CD4-positive, alpha-beta T cell (primary cell): ENCODE data around the gene PTCD2. TPM values are rescaled to one million over a fixed set of nuclear protein-coding genes. Genes with fewer than 3 reads are reported as not detected.

ENCODE experiments used
- ATAC-seq: fragments of 200-7000 bp; cut with Tn5 transposase; one replicate; pipeline ENCODE4 v1.10.0; 2022; ENCODE audit warnings: mild to moderate bottlenecking; ENCODE audit not compliant: poor library complexity
- CTCF ChIA-PET: fragments of 350-600 bp; sonication (Branson Sonifier 250); formaldehyde crosslinking; loops from one replicate; lab custom pipeline; 2021; ENCODE audit warnings: antibody characterized with exemption, inconsistent platforms; lab: Charles Lee
- POLR2A ChIA-PET: fragments of 350-600 bp; sonication (Branson Sonifier 250); formaldehyde crosslinking; loops from one replicate; lab custom pipeline; 2021; ENCODE audit warnings: antibody characterized with exemption, inconsistent platforms; lab: Charles Lee
- DNase-seq, 14 experiments: peaks; one replicate each; pipeline ENCODE4 v3.0.0-alpha.2; 2013 to 2020; ENCODE audit warnings: mixed read lengths in 2 of 14
- H3K27ac ChIP-seq, 2 donors: one replicate each; pipeline versions ENCODE4 v1.5.1 to v1.7.0; 2013; ENCODE audit warnings: low read length in 2 of 2, low read depth in 1 of 2, mild to moderate bottlenecking in 1 of 2
- H3K27me3 ChIP-seq, 2 experiments: 1 replicate in 1 of 2; 2 replicates in 1 of 2; pipeline versions ENCODE4 v1.6.1 to v1.7.0; 2013; ENCODE audit warnings: low read length in 2 of 2, control low read depth in 1 of 2, mild to moderate bottlenecking in 1 of 2, moderate library complexity in 1 of 2; ENCODE audit not compliant: insufficient read depth in 2 of 2, control insufficient read depth in 1 of 2
- H3K36me3 ChIP-seq: one replicate; pipeline ENCODE4 v1.6.1; 2013; ENCODE audit warnings: low read length, control low read depth; ENCODE audit not compliant: insufficient read depth
- H3K4me1 ChIP-seq: one replicate; pipeline ENCODE4 v1.6.1; 2013; ENCODE audit warnings: low read length, control low read depth; ENCODE audit not compliant: insufficient read depth
- H3K4me3 ChIP-seq: one replicate; pipeline ENCODE4 v1.5.1; 2013; ENCODE audit warnings: mild to moderate bottlenecking, low read length, moderate library complexity
- H3K9me3 ChIP-seq, 2 experiments: 1 replicate in 1 of 2; 2 replicates in 1 of 2; pipeline versions ENCODE4 v1.6.1 to v1.7.0; 2013; ENCODE audit warnings: low read length in 2 of 2, mild to moderate bottlenecking in 2 of 2, control low read depth in 1 of 2, moderate library complexity in 1 of 2; ENCODE audit not compliant: control insufficient read depth in 1 of 2, insufficient read depth in 1 of 2
- H3K27ac Mint-ChIP-seq: one replicate; pipeline ENCODE4 v1.8.0; 2020; ENCODE audit warnings: mixed read lengths
- H3K27me3 Mint-ChIP-seq: one replicate; pipeline ENCODE4 v1.8.0; 2021; ENCODE audit warnings: mixed read lengths
- H3K36me3 Mint-ChIP-seq: one replicate; pipeline ENCODE4 v1.8.0; 2021; ENCODE audit warnings: low read depth, mixed read lengths
- H3K4me1 Mint-ChIP-seq: one replicate; pipeline ENCODE4 v1.8.0; 2021; ENCODE audit warnings: low read depth, mixed read lengths
- H3K4me3 Mint-ChIP-seq: one replicate; pipeline ENCODE4 v1.8.0; 2020; ENCODE audit warnings: mild to moderate bottlenecking, mixed read lengths
- H3K9me3 Mint-ChIP-seq: one replicate; pipeline ENCODE4 v1.8.0; 2020; ENCODE audit warnings: mixed read lengths
- intact Hi-C, 2 experiments: fragments of 100-400 bp; cut with DNase I in 1 of 2; cut with micrococcal nuclease in 1 of 2; formaldehyde crosslinking; loops; one replicate each; pipeline versions ENCODE4 v1.15.1 to v1.9.0; 2023 to 2025; cut with DNase I, micrococcal nuclease
- total RNA-seq, 174 experiments: library from RNA in 2 of 174; stranded (reverse) in 2 of 174; gene quantifications; one replicate each; pipeline ENCODE4 v1.2.3 and lab custom pipeline; 2021 to 2026
- TF ChIP-seq, protein P1 (sequence below): fragments of 200-600 bp; IDR thresholded peaks from one replicate; pipeline ENCODE4 v1.8.0; 2022; ENCODE audit warnings: antibody characterized with exemption, mild to moderate bottlenecking

PTCD2 gene
- total RNA-seq, 2 experiments from 2014 or later = 2.9 to 3.3 TPM

DNA sequence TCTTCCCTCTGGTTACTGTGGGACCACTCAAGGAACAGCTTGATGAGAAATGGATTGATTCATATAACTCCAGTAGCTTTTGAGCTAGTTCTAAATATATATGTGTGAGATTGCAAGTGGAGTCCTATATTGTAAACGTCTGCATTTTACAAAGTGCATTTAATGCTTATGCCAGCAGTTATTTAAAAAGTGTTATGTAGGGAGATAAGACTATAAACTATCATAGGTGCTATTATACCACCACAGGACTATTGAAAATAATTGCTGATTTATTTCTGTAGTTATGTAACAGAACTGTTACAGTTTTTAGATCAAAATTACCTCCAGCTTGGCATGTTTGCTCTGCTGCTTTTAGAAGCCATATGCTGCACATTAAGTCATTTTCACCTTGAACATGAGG lies 36.2 kb downstream of the PTCD2 start:
- Mint-ChIP-seq H3K36me3 (peaks cover 53% of the 10 kb centered on the region), H3K27me3 (no peaks in the 10 kb centered on the region), H3K9me3 (no peaks in the 10 kb centered on the region), H3K27ac (no peak overlapping the region), H3K4me1 (no peaks in the 10 kb centered on the region), H3K4me3 (no peak overlapping the region)
- Histone ChIP-seq H3K4me1 (no peaks in the 10 kb centered on the region), H3K9me3 (no peaks in the 10 kb centered on the region), H3K27me3 (no peaks in the 10 kb centered on the region), H3K27ac (no peak overlapping the region), H3K36me3 (peaks cover 18% of the 10 kb centered on the region), H3K4me3 (no peak overlapping the region)
- ChIA-PET POLR2A (no interaction called here), CTCF (interaction anchor here (1.5 kb wide), 1 partner anchor 10 kb away, joined by 4 read pairs; no protein-coding TSS in a partner anchor)
- TF ChIP-seq, protein P1, sequence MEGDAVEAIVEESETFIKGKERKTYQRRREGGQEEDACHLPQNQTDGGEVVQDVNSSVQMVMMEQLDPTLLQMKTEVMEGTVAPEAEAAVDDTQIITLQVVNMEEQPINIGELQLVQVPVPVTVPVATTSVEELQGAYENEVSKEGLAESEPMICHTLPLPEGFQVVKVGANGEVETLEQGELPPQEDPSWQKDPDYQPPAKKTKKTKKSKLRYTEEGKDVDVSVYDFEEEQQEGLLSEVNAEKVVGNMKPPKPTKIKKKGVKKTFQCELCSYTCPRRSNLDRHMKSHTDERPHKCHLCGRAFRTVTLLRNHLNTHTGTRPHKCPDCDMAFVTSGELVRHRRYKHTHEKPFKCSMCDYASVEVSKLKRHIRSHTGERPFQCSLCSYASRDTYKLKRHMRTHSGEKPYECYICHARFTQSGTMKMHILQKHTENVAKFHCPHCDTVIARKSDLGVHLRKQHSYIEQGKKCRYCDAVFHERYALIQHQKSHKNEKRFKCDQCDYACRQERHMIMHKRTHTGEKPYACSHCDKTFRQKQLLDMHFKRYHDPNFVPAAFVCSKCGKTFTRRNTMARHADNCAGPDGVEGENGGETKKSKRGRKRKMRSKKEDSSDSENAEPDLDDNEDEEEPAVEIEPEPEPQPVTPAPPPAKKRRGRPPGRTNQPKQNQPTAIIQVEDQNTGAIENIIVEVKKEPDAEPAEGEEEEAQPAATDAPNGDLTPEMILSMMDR = no peak
- DNase-seq (no peak), ATAC-seq (no peak)
- intact Hi-C loops = no loop called here

DNA sequence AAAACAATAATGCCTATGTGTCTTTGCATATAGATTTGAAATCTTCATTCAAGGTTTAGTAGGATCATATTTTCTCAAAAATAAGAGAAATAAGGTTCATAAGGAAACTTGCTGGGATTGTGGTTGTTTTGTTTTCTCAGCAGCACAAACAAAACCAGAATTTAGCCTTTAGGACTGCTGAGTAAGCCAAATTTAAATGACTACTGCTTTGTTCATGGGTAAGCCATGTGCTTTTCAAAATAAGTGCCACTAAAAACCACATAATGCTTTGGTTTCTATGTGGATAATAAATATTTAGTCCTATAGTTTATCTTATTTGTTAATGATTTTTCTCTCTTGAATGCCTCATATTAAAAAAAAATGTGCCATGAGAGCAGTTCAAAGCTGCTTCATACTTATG lies 38.8 kb downstream of the PTCD2 start:
- no peaks in the 10 kb centered on the region for H3K9me3 ChIP-seq
- Mint-ChIP-seq H3K4me3 (no peak overlapping the region), H3K27me3 (no peaks in the 10 kb centered on the region), H3K9me3 (no peaks in the 10 kb centered on the region), H3K4me1 (no peaks in the 10 kb centered on the region), H3K27ac (no peak overlapping the region), H3K36me3 (peaks cover 56% of the 10 kb centered on the region)
- peaks cover 18% of the 10 kb centered on the region for H3K36me3 ChIP-seq
- H3K27ac ChIP-seq = no peak overlapping the region
- DNase-seq (no peak), ATAC-seq (no peak)
- POLR2A ChIA-PET = no interaction called here
- CTCF ChIA-PET = no interaction called here
- no peak overlapping the region for H3K4me3 ChIP-seq
- H3K27me3 ChIP-seq = no peaks in the 10 kb centered on the region
- intact Hi-C loops = no loop called here
- TF ChIP-seq, protein P1 = no peak
- no peaks in the 10 kb centered on the region for H3K4me1 ChIP-seq

DNA sequence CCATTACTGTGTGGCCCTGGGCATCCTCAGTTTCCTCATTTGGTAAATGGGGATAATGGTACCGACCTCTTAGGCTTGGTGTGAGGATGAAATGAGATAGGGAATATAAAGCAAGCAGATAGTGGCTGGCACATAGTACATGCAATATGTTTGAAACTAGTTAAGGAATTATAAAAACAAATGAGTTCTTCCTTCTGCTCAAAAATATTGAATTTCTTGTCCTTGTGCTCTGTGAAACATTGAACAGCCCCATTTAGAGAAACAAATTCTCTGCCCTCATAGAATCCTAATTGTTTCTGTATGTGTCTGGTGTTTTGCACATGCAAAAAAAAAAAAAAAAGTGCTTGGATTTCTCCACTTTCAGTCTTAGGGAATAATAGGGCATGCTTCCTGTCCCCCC lies 39.7 kb downstream of the PTCD2 start:
- Mint-ChIP-seq H3K36me3 (peaks cover 56% of the 10 kb centered on the region), H3K27ac (no peak overlapping the region), H3K4me3 (no peak overlapping the region), H3K9me3 (no peaks in the 10 kb centered on the region), H3K4me1 (no peaks in the 10 kb centered on the region), H3K27me3 (no peaks in the 10 kb centered on the region)
- no peak for DNase-seq
- intact Hi-C loops = no loop called here
- H3K4me3 ChIP-seq = no peak overlapping the region
- ChIA-PET CTCF (no interaction called here), POLR2A (no interaction called here)
- no peak for ATAC-seq
- H3K4me1 ChIP-seq = no peaks in the 10 kb centered on the region
- no peak overlapping the region for H3K27ac ChIP-seq
- H3K9me3 ChIP-seq = no peaks in the 10 kb centered on the region
- TF ChIP-seq, protein P1 = no peak
- H3K27me3 ChIP-seq = no peaks in the 10 kb centered on the region
- peaks cover 18% of the 10 kb centered on the region for H3K36me3 ChIP-seq
